ENCODE data around the gene FBXW7. TPM values are rescaled to one million over a fixed set of nuclear protein-coding genes. Genes with fewer than 3 reads are reported as not detected.

The FBXW7 gene
- total and polyA plus RNA-seq, 2 donors from 2014 or later, result 5.5 to 64.0 TPM

DNA sequence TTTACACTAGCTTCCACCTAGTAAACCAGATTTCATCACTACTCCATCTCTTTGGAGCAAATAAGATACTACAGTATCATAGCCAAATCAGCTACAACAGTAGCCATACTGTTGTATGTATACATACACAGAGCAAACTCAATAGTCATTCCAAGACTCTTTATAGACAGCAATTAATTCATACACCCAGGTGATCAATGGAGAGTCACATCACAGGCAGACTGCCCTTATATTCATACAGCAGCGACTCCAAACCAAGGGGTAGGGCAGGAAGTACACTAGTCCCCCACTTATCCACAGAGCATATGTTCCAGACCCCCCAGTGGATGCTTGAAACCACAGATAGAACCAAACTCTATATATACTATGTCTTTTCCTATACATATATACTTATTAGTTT, 76.6 kb downstream of the FBXW7 start:
- no peak overlapping the region for H3K27ac ChIP-seq (ENCODE audit: low read depth in 2 of 2, low read length in 2 of 2)
- H3K9ac ChIP-seq (ENCODE audit: low read length in 3 of 3), result no peak overlapping the region
- no peak overlapping the region for H3K4me3 ChIP-seq (ENCODE audit: low read length in 3 of 3)
- no peaks in the 10 kb centered on the region for H3K4me1 ChIP-seq (ENCODE audit: control insufficient read depth in 2 of 3, insufficient read depth in 2 of 3, low read depth in 1 of 3, low read length in 3 of 3)
- no peaks in the 10 kb centered on the region for H3K36me3 ChIP-seq (ENCODE audit: control insufficient read depth in 2 of 3, insufficient read depth in 3 of 3, low read length in 3 of 3)
- intact Hi-C loops (cut with DNase I), result no loop called here
- DNase-seq (no peak), FAIRE-seq (no peak)
- no peaks in the 10 kb centered on the region for H3K27me3 ChIP-seq (ENCODE audit: control insufficient read depth, insufficient read depth, low read length)
- H3K9me3 ChIP-seq (ENCODE audit: control insufficient read depth in 2 of 3, insufficient read depth in 1 of 3, low read length in 3 of 3), result no peaks in the 10 kb centered on the region
- TF ChIP-seq, protein P1, sequence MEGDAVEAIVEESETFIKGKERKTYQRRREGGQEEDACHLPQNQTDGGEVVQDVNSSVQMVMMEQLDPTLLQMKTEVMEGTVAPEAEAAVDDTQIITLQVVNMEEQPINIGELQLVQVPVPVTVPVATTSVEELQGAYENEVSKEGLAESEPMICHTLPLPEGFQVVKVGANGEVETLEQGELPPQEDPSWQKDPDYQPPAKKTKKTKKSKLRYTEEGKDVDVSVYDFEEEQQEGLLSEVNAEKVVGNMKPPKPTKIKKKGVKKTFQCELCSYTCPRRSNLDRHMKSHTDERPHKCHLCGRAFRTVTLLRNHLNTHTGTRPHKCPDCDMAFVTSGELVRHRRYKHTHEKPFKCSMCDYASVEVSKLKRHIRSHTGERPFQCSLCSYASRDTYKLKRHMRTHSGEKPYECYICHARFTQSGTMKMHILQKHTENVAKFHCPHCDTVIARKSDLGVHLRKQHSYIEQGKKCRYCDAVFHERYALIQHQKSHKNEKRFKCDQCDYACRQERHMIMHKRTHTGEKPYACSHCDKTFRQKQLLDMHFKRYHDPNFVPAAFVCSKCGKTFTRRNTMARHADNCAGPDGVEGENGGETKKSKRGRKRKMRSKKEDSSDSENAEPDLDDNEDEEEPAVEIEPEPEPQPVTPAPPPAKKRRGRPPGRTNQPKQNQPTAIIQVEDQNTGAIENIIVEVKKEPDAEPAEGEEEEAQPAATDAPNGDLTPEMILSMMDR (IDR thresholded peaks at IDR 0.05; ENCODE audit: borderline replicate concordance, extremely low read depth, insufficient read depth), result no peak

DNA sequence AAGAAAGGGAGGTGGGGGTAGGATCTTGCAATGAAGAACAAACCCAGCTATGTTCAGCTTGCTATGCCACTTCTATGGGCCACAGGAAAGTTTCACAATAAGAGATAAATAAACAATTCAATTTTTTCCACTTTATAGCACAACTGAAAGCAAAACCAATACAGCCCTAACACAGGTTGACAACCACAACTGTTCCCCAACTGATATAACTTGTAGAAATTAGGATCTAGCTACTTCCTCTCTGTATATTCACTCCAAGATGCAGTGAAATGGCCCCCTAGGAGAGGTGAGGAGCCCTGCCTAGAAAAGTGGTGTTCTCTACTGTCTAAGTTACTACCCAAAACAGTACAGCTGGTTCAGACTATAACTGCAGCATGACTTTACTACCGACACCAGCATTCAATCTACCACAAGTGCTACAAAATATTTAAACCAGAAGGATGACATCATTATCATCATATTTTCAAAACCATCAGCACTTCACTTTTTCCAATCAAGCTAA, 77.0 kb downstream of the FBXW7 start:
- DNase-seq (no peak), FAIRE-seq (no peak)
- Histone ChIP-seq H3K9ac (ENCODE audit: low read length in 3 of 3) (no peak overlapping the region), H3K4me3 (ENCODE audit: low read length in 3 of 3) (no peak overlapping the region), H3K4me1 (ENCODE audit: control insufficient read depth in 2 of 3, insufficient read depth in 2 of 3, low read depth in 1 of 3, low read length in 3 of 3) (no peaks in the 10 kb centered on the region), H3K27me3 (ENCODE audit: control insufficient read depth, insufficient read depth, low read length) (no peaks in the 10 kb centered on the region), H3K27ac (ENCODE audit: low read depth in 2 of 2, low read length in 2 of 2) (no peak overlapping the region), H3K36me3 (ENCODE audit: control insufficient read depth in 2 of 3, insufficient read depth in 3 of 3, low read length in 3 of 3) (no peaks in the 10 kb centered on the region), H3K9me3 (ENCODE audit: control insufficient read depth in 2 of 3, insufficient read depth in 1 of 3, low read length in 3 of 3) (no peaks in the 10 kb centered on the region)
- intact Hi-C loops (cut with DNase I), result no loop called here
- TF ChIP-seq, protein P1 (IDR thresholded peaks at IDR 0.05; ENCODE audit: borderline replicate concordance, extremely low read depth, insufficient read depth), result no peak

DNA sequence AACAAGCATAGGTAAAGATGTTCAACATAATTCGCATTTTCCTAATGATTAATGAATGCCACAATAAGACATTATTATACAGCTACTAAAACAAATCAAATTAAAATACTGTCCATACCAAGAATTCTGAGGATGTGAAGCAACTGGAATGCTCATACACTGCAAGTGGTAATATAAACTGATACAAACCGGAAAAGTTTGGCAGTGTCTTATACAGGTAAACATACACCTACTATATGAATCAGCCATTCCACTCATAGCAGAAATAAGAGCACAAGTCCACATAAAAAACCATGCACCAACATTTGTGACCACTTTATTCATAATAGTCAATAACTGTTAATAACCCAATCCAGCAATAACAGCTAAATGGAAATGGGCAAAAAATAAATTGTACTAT, 79.3 kb downstream of the FBXW7 start:
- DNase-seq (no peak), FAIRE-seq (no peak)
- Histone ChIP-seq H3K4me3 (ENCODE audit: low read length in 3 of 3) (no peak overlapping the region), H3K27me3 (ENCODE audit: control insufficient read depth, insufficient read depth, low read length) (no peaks in the 10 kb centered on the region), H3K9me3 (ENCODE audit: control insufficient read depth in 2 of 3, insufficient read depth in 1 of 3, low read length in 3 of 3) (no peaks in the 10 kb centered on the region), H3K36me3 (ENCODE audit: control insufficient read depth in 2 of 3, insufficient read depth in 3 of 3, low read length in 3 of 3) (no peaks in the 10 kb centered on the region), H3K4me1 (ENCODE audit: control insufficient read depth in 2 of 3, insufficient read depth in 2 of 3, low read depth in 1 of 3, low read length in 3 of 3) (no peaks in the 10 kb centered on the region), H3K27ac (ENCODE audit: low read depth in 2 of 2, low read length in 2 of 2) (no peak overlapping the region), H3K9ac (ENCODE audit: low read length in 3 of 3) (no peak overlapping the region)
- intact Hi-C loops (cut with DNase I), result no loop called here
- TF ChIP-seq, protein P1 (IDR thresholded peaks at IDR 0.05; ENCODE audit: borderline replicate concordance, extremely low read depth, insufficient read depth), result no peak

DNA sequence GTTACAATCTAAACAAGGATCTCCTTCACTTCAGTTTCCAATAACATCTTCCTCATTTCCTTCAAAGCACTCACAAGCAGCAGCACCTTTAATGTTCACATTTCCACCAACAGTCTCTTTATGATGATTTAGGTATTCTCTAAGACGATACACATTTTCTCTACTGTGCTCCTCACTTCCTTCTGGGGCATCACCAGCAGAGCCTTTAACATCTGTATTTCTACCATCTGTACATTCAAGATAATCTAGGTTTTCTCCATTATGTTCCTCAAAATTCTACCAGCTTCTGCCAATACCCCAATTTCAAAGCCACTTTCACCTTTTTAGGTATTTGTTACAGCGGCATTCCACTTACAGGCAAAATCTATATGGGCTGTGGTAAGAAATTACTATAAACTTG, 80.6 kb downstream of the FBXW7 start:
- intact Hi-C loops (cut with DNase I), result no loop called here
- Histone ChIP-seq H3K9ac (ENCODE audit: low read length in 3 of 3) (no peak overlapping the region), H3K4me1 (ENCODE audit: control insufficient read depth in 2 of 3, insufficient read depth in 2 of 3, low read depth in 1 of 3, low read length in 3 of 3) (no peaks in the 10 kb centered on the region), H3K36me3 (ENCODE audit: control insufficient read depth in 2 of 3, insufficient read depth in 3 of 3, low read length in 3 of 3) (no peaks in the 10 kb centered on the region), H3K27me3 (ENCODE audit: control insufficient read depth, insufficient read depth, low read length) (no peaks in the 10 kb centered on the region), H3K27ac (ENCODE audit: low read depth in 2 of 2, low read length in 2 of 2) (no peak overlapping the region), H3K9me3 (ENCODE audit: control insufficient read depth in 2 of 3, insufficient read depth in 1 of 3, low read length in 3 of 3) (no peaks in the 10 kb centered on the region), H3K4me3 (ENCODE audit: low read length in 3 of 3) (no peak overlapping the region)
- no peak for FAIRE-seq
- TF ChIP-seq, protein P1 (IDR thresholded peaks at IDR 0.05; ENCODE audit: borderline replicate concordance, extremely low read depth, insufficient read depth), result no peak
- DNase-seq, result no peak
